ENCODE measurements around the gene BCAS3.

Gene BCAS3

DNA sequence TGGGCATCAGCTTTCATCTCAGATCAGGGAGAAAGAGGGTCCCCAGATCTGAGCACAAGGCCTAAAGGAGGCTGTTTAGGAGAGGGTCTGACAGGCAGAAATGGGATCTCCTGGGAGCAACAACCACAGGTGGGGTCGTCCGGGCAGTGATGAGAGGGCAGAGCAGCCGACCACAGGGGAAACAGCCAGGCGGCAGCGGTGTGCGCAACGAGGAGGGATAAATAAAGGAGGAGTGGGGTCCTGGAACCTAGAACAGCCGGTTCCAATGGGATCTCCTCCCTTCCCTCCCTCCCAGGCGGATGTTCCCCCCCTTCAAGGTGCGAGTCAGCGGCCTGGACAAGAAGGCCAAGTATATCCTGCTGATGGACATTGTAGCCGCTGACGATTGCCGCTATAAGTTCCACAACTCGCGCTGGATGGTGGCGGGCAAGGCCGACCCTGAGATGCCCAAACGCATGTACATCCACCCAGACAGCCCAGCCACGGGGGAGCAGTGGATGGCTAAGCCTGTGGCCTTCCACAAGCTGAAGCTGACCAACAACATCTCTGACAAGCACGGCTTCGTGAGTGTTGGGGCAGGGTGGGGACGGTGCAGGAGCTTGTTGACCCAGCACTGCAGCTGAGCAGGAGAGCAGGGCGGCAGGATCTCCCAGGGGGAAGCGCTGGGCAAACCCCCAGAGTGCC, 723.9 kb downstream of the BCAS3 start:
- Histone ChIP-seq H3K27me3 (ENCODE audit: control insufficient read depth in 1 of 2, insufficient read depth in 1 of 2, low read length in 2 of 2) (peaks cover 0 to 77% of the 10 kb centered on the region in 2 experiments), H3K14ac (ENCODE audit: low read length in 2 of 2) (peak overlapping the region in 1 of 2 experiments; percentile 5), H3K18ac (ENCODE audit: low read depth in 1 of 2, low read length in 2 of 2) (peak overlapping the region; percentile 25 to 79), H2BK5ac (ENCODE audit: low read depth, low read length, poor library complexity, severe bottlenecking) (no peak overlapping the region), H3K9me3 (ENCODE audit: control insufficient read depth, low read length) (no peaks in the 10 kb centered on the region), H3K27ac (ENCODE audit: low read length, poor library complexity, severe bottlenecking) (no peak overlapping the region), H3K4me2 (ENCODE audit: low read length, poor library complexity, severe bottlenecking) (no peak overlapping the region), H4K8ac (ENCODE audit: low read length) (peak overlapping the region; percentile 67), H2BK120ac (ENCODE audit: low read depth, low read length) (peak overlapping the region; percentile 88), H3K23ac (ENCODE audit: low read length in 2 of 2) (peak overlapping the region in 1 of 2 experiments; percentile 1), H2AFZ (ENCODE audit: low read depth, low read length) (no peak overlapping the region), H3K4ac (ENCODE audit: low read depth in 1 of 2, low read length in 2 of 2) (peak overlapping the region; percentile 20 to 42), H3K9ac (ENCODE audit: low read length) (peak overlapping the region; percentile 93), H3K4me1 (ENCODE audit: control insufficient read depth, insufficient read depth, low read depth, low read length) (peaks cover 54% of the 10 kb centered on the region), H3K4me3 (ENCODE audit: insufficient read depth in 1 of 2, low read depth in 1 of 2, low read length in 2 of 2) (peak overlapping the region in 1 of 2 experiments; percentile 81), H2AK5ac (ENCODE audit: low read length, severe bottlenecking) (no peak overlapping the region), H2BK15ac (ENCODE audit: low read depth, poor library complexity, severe bottlenecking) (no peak overlapping the region), H3K36me3 (ENCODE audit: control insufficient read depth in 1 of 2, insufficient read depth in 2 of 2, low read depth in 1 of 2, low read length in 2 of 2) (peaks cover 2 to 33% of the 10 kb centered on the region in 2 experiments), H2BK12ac (ENCODE audit: low read length in 2 of 2) (peak overlapping the region; percentile 6 to 17), H3K79me1 (replicated peaks; ENCODE audit: low read length, poor library complexity, severe bottlenecking) (no peaks in the 10 kb centered on the region), H4K91ac (ENCODE audit: low read length) (peak overlapping the region; percentile 44)
- peak; percentile 42 for DNase-seq
- 11% methylated on average over 25 of the region's 25 CpGs for WGBS

- Histone ChIP-seq H3K36me3 (ENCODE audit: control insufficient read depth in 1 of 2, insufficient read depth in 2 of 2, low read depth in 1 of 2, low read length in 2 of 2) (peaks cover 2 to 39% of the 10 kb centered on the region in 2 experiments), H2BK120ac (ENCODE audit: low read depth, low read length) (no peak overlapping the region), H3K23ac (ENCODE audit: low read length in 2 of 2) (peak overlapping the region in 1 of 2 experiments; percentile 1), H3K4ac (ENCODE audit: low read depth in 1 of 2, low read length in 2 of 2) (peak overlapping the region in 1 of 2 experiments; percentile 42), H3K18ac (ENCODE audit: low read depth in 1 of 2, low read length in 2 of 2) (peak overlapping the region; percentile 25 to 52), H3K27ac (ENCODE audit: low read length, poor library complexity, severe bottlenecking) (no peak overlapping the region), H3K27me3 (ENCODE audit: control insufficient read depth in 1 of 2, insufficient read depth in 1 of 2, low read length in 2 of 2) (peaks cover 0 to 80% of the 10 kb centered on the region in 2 experiments), H3K9me3 (ENCODE audit: control insufficient read depth, low read length) (no peaks in the 10 kb centered on the region), H2AFZ (ENCODE audit: low read depth, low read length) (no peak overlapping the region), H4K91ac (ENCODE audit: low read length) (peak overlapping the region; percentile 44), H2BK15ac (ENCODE audit: low read depth, poor library complexity, severe bottlenecking) (no peak overlapping the region), H3K4me2 (ENCODE audit: low read length, poor library complexity, severe bottlenecking) (no peak overlapping the region), H3K14ac (ENCODE audit: low read length in 2 of 2) (peak overlapping the region in 1 of 2 experiments; percentile 5), H3K4me1 (ENCODE audit: control insufficient read depth, insufficient read depth, low read depth, low read length) (peaks cover 49% of the 10 kb centered on the region), H2AK5ac (ENCODE audit: low read length, severe bottlenecking) (no peak overlapping the region), H3K9ac (ENCODE audit: low read length) (peak overlapping the region; percentile 93), H3K79me1 (replicated peaks; ENCODE audit: low read length, poor library complexity, severe bottlenecking) (no peaks in the 10 kb centered on the region), H2BK12ac (ENCODE audit: low read length in 2 of 2) (peak overlapping the region in 1 of 2 experiments; percentile 17), H2BK5ac (ENCODE audit: low read depth, low read length, poor library complexity, severe bottlenecking) (no peak overlapping the region), H4K8ac (ENCODE audit: low read length) (no peak overlapping the region), H3K4me3 (ENCODE audit: insufficient read depth in 1 of 2, low read depth in 1 of 2, low read length in 2 of 2) (peak overlapping the region in 1 of 2 experiments; percentile 81)
- 34% methylated on average over 8 of the region's 11 CpGs for WGBS
- no peak for DNase-seq
These were observed 724.5 kb downstream of the BCAS3 start for GRCh38 chr17:61402073-61402541.

DNA sequence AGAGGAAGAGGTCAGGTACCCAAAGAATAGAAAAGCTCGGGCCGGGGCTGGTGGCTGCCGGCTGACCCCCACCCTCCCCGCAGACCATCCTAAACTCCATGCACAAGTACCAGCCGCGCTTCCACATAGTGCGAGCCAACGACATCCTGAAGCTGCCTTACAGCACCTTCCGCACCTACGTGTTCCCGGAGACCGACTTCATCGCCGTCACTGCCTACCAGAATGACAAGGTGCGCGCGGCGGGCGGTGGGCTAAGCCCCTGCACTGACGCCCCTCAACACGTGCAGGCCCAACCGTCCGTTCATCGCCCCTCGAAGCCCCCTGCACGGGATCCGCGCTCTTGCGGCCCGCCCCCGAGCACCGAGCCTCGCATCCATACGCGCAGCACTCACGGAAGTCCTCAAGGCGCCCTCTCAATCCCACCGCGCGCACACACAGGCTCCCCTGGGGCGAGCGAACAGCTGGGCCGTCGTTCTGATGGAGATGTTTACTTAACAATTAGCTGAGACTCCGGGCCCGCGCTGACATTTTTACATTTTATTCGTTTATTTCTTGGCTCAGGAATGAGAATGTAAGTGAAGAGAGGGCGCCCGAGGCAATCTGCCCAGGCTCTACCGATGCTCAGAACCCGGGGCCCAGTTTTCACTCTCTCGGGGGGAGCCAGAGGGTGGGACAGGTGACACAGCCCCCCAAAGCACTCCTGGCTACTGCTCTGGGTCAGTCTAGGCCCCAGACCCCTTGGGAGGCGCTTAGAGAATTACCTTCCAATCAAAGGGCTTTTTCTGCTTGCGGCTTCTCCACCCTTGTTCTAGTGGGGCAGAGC, 725.5 kb downstream of the BCAS3 start:
- H4K8ac ChIP-seq (ENCODE audit: low read length), result peak overlapping the region; percentile 14
- H3K36me3 ChIP-seq (ENCODE audit: control insufficient read depth in 1 of 2, insufficient read depth in 2 of 2, low read depth in 1 of 2, low read length in 2 of 2), result peaks cover 2 to 48% of the 10 kb centered on the region in 2 experiments
- H3K18ac ChIP-seq (ENCODE audit: low read depth in 1 of 2, low read length in 2 of 2), result peak overlapping the region; percentile 66 to 97
- 15% methylated on average over 55 of the region's 55 CpGs for WGBS
- H3K9me3 ChIP-seq (ENCODE audit: control insufficient read depth, low read length), result no peaks in the 10 kb centered on the region
- no peak overlapping the region for H3K4me2 ChIP-seq (ENCODE audit: low read length, poor library complexity, severe bottlenecking)
- no peak overlapping the region for H2AK5ac ChIP-seq (ENCODE audit: low read length, severe bottlenecking)
- H2BK120ac ChIP-seq (ENCODE audit: low read depth, low read length), result no peak overlapping the region
- peak; percentile 58 for DNase-seq
- H3K27ac ChIP-seq (ENCODE audit: low read length, poor library complexity, severe bottlenecking), result no peak overlapping the region
- no peak overlapping the region for H2BK15ac ChIP-seq (ENCODE audit: low read depth, poor library complexity, severe bottlenecking)
- H2BK12ac ChIP-seq (ENCODE audit: low read length in 2 of 2), result peak overlapping the region in 1 of 2 experiments; percentile 92
- H3K23ac ChIP-seq (ENCODE audit: low read length in 2 of 2), result peak overlapping the region in 1 of 2 experiments; percentile 92
- H3K4ac ChIP-seq (ENCODE audit: low read depth in 1 of 2, low read length in 2 of 2), result peak overlapping the region in 1 of 2 experiments; percentile 87
- no peak overlapping the region for H4K91ac ChIP-seq (ENCODE audit: low read length)
- peaks cover 0 to 81% of the 10 kb centered on the region in 2 experiments for H3K27me3 ChIP-seq (ENCODE audit: control insufficient read depth in 1 of 2, insufficient read depth in 1 of 2, low read length in 2 of 2)
- no peak overlapping the region for H3K4me3 ChIP-seq (ENCODE audit: insufficient read depth in 1 of 2, low read depth in 1 of 2, low read length in 2 of 2)
- H3K14ac ChIP-seq (ENCODE audit: low read length in 2 of 2), result peak overlapping the region in 1 of 2 experiments; percentile 98
- H2AFZ ChIP-seq (ENCODE audit: low read depth, low read length), result no peak overlapping the region
- no peak overlapping the region for H3K9ac ChIP-seq (ENCODE audit: low read length)
- peaks cover 43% of the 10 kb centered on the region for H3K4me1 ChIP-seq (ENCODE audit: control insufficient read depth, insufficient read depth, low read depth, low read length)
- no peak overlapping the region for H2BK5ac ChIP-seq (ENCODE audit: low read depth, low read length, poor library complexity, severe bottlenecking)
- H3K79me1 ChIP-seq (replicated peaks; ENCODE audit: low read length, poor library complexity, severe bottlenecking), result no peaks in the 10 kb centered on the region

Data from mesenchymal stem cell (in vitro differentiated cells and primary cell).